LNCaP clone FGC (cell line): Measurements from ENCODE around the gene GOLGA3.

Experiments
- DNase-seq: peaks from one replicate; pipeline ENCODE4 v3.0.0-alpha.2; 2011; ENCODE audit warnings: low read depth
- H3K4me3 ChIP-seq: 2 replicates; pipeline ENCODE4 v1.5.1; 2011; ENCODE audit warnings: mild to moderate bottlenecking, low read depth, low read length, control low read depth
- TF ChIP-seq, protein P1 (sequence below): IDR thresholded peaks from 2 replicates; pipeline ENCODE4 v1.5.1; 2012; ENCODE audit warnings: mild to moderate bottlenecking; ENCODE audit not compliant: control insufficient read depth, insufficient read depth; ENCODE audit errors: extremely low read depth

GOLGA3 gene

DNA sequence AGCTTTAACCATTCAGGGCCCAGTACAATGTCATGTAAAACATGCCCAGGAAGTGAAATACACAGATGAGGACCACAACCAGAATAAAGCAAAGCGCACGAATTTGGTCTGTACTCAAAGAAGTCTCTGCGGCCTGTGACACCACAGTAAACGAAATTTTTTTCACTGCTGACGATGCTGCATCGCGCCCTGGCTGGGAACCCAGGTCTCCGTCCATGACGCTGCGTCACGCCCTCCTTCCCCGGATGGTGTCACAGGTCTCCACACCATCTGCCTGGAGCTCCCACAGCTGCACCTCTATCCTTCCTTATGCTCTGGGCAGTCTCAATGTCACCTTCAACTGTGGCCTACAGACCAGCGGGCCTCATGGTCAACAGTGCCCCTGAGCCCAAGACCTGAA, 84.8 kb downstream of the GOLGA3 start:
- H3K4me3 ChIP-seq, result no peak overlapping the region
- DNase-seq, result no peak
- TF ChIP-seq, protein P1, sequence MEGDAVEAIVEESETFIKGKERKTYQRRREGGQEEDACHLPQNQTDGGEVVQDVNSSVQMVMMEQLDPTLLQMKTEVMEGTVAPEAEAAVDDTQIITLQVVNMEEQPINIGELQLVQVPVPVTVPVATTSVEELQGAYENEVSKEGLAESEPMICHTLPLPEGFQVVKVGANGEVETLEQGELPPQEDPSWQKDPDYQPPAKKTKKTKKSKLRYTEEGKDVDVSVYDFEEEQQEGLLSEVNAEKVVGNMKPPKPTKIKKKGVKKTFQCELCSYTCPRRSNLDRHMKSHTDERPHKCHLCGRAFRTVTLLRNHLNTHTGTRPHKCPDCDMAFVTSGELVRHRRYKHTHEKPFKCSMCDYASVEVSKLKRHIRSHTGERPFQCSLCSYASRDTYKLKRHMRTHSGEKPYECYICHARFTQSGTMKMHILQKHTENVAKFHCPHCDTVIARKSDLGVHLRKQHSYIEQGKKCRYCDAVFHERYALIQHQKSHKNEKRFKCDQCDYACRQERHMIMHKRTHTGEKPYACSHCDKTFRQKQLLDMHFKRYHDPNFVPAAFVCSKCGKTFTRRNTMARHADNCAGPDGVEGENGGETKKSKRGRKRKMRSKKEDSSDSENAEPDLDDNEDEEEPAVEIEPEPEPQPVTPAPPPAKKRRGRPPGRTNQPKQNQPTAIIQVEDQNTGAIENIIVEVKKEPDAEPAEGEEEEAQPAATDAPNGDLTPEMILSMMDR, result no peak

DNA sequence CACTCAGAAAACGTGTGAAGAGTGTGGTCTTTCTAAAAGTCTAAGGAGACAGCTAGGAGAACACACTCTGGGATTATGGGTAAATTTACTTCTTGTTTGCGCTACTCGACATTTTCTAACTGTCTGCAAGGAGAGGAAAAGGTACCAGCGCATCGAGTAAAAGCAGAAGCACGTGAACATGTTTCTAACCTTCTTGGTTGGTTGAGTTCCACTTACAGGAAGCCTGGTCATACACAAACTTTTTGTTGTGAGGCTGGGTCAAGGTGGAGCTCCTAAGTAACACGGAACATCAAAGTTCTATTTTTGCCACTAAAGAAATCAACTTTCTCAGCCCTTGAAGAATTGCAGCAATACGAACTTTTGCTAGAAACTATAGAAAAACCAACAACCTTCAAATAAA, 87.0 kb downstream of the GOLGA3 start:
- DNase-seq, result no peak
- no peak overlapping the region for H3K4me3 ChIP-seq
- TF ChIP-seq, protein P1, result no peak

DNA sequence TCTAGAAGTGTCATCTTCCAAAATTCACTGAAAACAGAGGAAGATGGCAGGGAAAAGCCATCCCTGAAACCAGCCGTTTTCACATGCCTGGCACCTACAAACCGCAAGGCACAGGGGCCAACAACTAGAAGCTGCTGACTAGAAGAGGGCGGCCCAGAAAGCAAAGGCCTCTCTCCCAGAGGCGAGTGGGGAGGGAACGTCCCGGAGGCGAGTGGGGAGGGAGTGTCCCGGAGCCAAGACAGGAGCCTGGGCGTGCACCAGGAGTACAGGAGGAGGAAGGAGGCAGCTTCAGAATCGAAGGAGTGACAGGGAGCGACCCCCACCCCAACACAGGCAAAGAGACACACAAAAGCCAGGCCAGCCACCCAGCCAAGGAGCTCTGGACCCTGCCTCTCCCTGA, 88.0 kb downstream of the GOLGA3 start:
- H3K4me3 ChIP-seq, result no peak overlapping the region
- DNase-seq, result no peak
- TF ChIP-seq, protein P1, result no peak

DNA sequence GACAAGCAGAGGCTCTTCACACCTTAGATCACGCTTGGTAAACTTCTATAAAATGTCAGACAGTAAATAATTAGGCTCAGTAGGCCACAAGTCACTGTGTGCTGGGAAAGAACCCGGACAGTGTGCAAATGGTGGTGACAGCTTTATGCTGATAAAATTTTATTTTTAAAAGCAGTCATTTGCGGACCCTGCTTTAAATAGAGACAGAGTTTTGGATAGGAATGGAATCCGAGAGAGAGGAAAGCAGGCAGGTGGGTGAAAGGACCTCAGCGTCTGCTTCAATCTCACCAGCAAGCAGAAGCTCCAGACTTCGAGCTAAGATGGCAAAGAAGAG, 88.4 kb downstream of the GOLGA3 start:
- TF ChIP-seq, protein P1, result no peak
- no peak for DNase-seq
- no peak overlapping the region for H3K4me3 ChIP-seq

DNA sequence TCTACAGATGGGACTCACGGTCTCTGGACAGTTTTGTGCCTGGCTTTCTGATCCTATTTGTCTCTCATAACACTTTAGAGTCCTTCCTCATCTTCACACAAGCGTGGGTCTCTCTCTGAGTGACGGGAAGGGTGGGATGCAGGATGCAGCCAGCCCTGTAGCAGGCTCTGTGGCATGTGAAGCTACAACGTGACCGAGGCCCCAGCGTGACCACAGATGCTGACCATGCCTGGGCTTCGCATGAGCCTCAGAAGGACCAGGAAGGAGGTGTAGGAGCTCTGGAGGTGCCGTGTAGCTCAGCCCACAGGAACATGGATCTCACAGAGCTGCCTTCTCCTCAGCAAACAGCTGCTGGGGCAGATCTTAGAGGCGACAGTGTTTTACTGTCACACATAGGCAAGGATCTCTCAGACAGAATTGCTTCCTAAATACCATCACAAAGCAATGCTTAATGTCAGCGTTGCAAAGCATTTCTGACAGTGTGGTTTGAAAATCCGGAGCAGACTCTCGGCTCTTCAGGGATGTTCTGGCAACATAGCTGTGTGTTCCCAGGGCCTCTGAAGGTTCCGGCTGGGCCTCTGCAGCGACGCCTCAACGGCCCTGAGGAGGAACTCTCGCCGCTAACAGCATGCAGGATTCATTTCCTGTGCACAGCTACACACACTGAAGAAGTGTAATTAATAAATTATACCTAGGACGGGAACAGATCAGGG, 88.9 kb downstream of the GOLGA3 start:
- no peak overlapping the region for H3K4me3 ChIP-seq
- no peak for DNase-seq
- TF ChIP-seq, protein P1, result no peak

DNA sequence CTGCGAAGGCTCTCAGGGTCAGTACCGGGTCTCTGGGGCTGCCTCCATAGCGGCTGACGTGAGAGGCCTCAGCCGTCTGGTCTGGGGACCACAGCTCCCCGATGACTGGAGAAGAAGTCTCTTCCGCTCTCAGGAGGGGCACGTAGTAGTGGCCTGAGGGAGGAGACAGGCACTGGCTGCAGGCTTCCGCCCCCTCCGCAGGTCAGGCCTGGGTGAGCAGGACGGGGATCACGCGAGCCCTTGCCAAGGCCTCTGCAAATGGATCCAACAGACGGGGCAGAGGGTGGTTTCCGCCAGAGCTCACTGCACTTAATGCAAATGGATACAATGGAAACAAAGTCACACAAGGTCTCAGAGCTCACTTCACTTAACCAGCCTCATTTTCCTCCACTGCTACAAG, 91.8 kb downstream of the GOLGA3 start:
- TF ChIP-seq, protein P1, result no peak
- no peak overlapping the region for H3K4me3 ChIP-seq
- no peak for DNase-seq

DNA sequence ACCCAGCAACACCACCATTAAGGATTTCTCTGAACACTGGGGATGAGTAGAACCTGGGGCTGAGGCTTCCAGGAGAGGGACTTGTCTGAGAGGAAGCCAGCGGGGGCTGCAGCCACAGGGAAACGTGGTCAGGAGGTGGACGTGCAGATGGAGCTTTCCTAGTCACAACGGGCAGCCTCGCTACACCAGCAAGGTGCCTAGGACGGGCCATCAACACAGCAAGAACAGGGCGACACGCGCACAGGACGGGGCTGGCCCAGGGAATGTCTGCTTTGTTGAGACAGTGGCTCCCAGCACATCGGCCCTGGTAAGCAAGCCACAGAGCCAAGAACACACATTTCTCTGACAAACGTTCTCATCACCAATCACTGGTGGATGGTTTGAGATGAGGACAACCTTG, 92.3 kb downstream of the GOLGA3 start:
- no peak for DNase-seq
- no peak overlapping the region for H3K4me3 ChIP-seq
- TF ChIP-seq, protein P1, result no peak
